HCT116 (cell line): ENCODE measurements around the gene KIAA2012. TPM values are rescaled to one million over a fixed set of nuclear protein-coding genes. Genes with fewer than 3 reads are reported as not detected.

Source experiments
- ATAC-seq: fragments of 200-7000 bp; cut with Tn5 transposase; 2 replicates; pipeline ENCODE4 v1.9.1; 2020; ENCODE audit warnings: mild to moderate bottlenecking, moderate library complexity
- BruUV-seq: library from RNA; stranded (reverse); fragments of 400-500 nt; replicated peaks from 2 replicates; lab custom pipeline; 2021; lab: Mats Ljungman, UMichigan
- CTCF ChIA-PET: fragments of 300-600 bp; sonication (Branson Sonifier 250); formaldehyde crosslinking; loops from one replicate; lab custom pipeline; 2021; ENCODE audit warnings: antibody characterized with exemption; lab: Charles Lee
- POLR2A ChIA-PET: fragments of 300-600, 350-600 bp; sonication (Branson Sonifier 250); formaldehyde crosslinking; loops from one replicate; lab custom pipeline; 2021; ENCODE audit warnings: antibody characterized with exemption; lab: Charles Lee
- RAD21 ChIA-PET, 2 experiments: fragments of 300-600 bp; sonication (Branson Sonifier 250); formaldehyde crosslinking; loops; one replicate each; lab custom pipeline; 2023; ENCODE audit warnings: low total read pairs in 2 of 2; ENCODE audit not compliant: uncharacterized antibody in 2 of 2, unreplicated experiment in 2 of 2, low non-redundant PET in 1 of 2; lab: Charles Lee
- DNase-seq: peaks from one replicate; pipeline ENCODE4 v3.0.0-alpha.2; 2010; ENCODE audit warnings: low read depth, low spot score
- H2AFZ ChIP-seq: fragments of 200-600 bp; shearing (Covaris generic), sonication (generic); 2 replicates; pipeline ENCODE4 v1.6.1; 2017; ENCODE audit warnings: low read depth, mixed run types, mixed read lengths, antibody characterized with exemption, low read length; ENCODE audit not compliant: poor library complexity, severe bottlenecking
- H3K27ac ChIP-seq: 2 replicates; pipeline ENCODE4 v1.5.1; 2012; ENCODE audit warnings: low read depth, low read length
- H3K27me3 ChIP-seq: fragments of 200-600 bp; sonication (generic); 2 replicates; pipeline ENCODE4 v1.6.1; 2016; ENCODE audit warnings: mixed run types, low read length, mixed read lengths; ENCODE audit not compliant: insufficient read depth
- H3K36me3 ChIP-seq, 2 experiments: fragments of 200-500 bp in 1 of 2; fragments of 200-600 bp in 1 of 2; sonication (Bioruptor generic) in 1 of 2; sonication (generic) in 1 of 2; 2 replicates each; pipeline versions ENCODE4 v1.5.1 to v1.6.1; 2014 to 2016; ENCODE audit warnings: low read length in 2 of 2, inconsistent platforms in 1 of 2, mixed read lengths in 1 of 2, mixed run types in 1 of 2; ENCODE audit not compliant: insufficient read depth in 2 of 2, control insufficient read depth in 1 of 2
- H3K4me1 ChIP-seq, 2 experiments: fragments of 200-600 bp in 1 of 2; sonication (generic) in 1 of 2; 2 replicates each; pipeline versions ENCODE4 v1.5.1 to v1.6.1; 2012 to 2017; ENCODE audit warnings: low read length in 2 of 2, inconsistent platforms in 1 of 2, mild to moderate bottlenecking in 1 of 2, mixed read lengths in 1 of 2, mixed run types in 1 of 2, moderate library complexity in 1 of 2; ENCODE audit not compliant: insufficient read depth in 2 of 2, control insufficient read depth in 1 of 2
- H3K4me2 ChIP-seq: fragments of 200-600 bp; sonication (generic); 2 replicates; pipeline ENCODE4 v1.6.1; 2017; ENCODE audit warnings: mixed run types, low read length, mixed read lengths
- H3K4me3 ChIP-seq, 2 experiments: fragments of 200-600 bp in 1 of 2; sonication (generic) in 1 of 2; replicated peaks in 1 of 2; 2 replicates each; pipeline ENCODE4 v1.5.1; 2011 to 2016; ENCODE audit warnings: low read length in 2 of 2, control low read depth in 1 of 2, low read depth in 1 of 2, mild to moderate bottlenecking in 1 of 2, mixed read lengths in 1 of 2, mixed run types in 1 of 2
- H3K79me2 ChIP-seq: fragments of 200-600 bp; sonication (generic); 2 replicates; pipeline ENCODE4 v1.6.1; 2017; ENCODE audit warnings: mild to moderate bottlenecking, mixed run types, low read length, moderate library complexity, mixed read lengths; ENCODE audit not compliant: insufficient read depth
- H3K9ac ChIP-seq: fragments of 200-600 bp; sonication (generic); 2 replicates; pipeline ENCODE4 v1.6.1; 2016; ENCODE audit warnings: low read length, mixed read lengths
- H3K9me2 ChIP-seq: fragments of 200-600 bp; sonication (generic), shearing (Covaris generic); 2 replicates; pipeline ENCODE4 v1.6.1; 2017; ENCODE audit warnings: mixed run types, mild to moderate bottlenecking, moderate library complexity; ENCODE audit not compliant: insufficient read depth
- H3K9me3 ChIP-seq, 2 experiments: fragments of 200-500 bp in 1 of 2; fragments of 200-600 bp in 1 of 2; sonication (Bioruptor generic) in 1 of 2; sonication (generic) in 1 of 2; 2 replicates each; pipeline ENCODE4 v1.6.1; 2014 to 2017; ENCODE audit warnings: low read length in 2 of 2, mixed read lengths in 2 of 2, inconsistent platforms in 1 of 2, low read depth in 1 of 2, mild to moderate bottlenecking in 1 of 2, mixed run types in 1 of 2, moderate library complexity in 1 of 2; ENCODE audit not compliant: control insufficient read depth in 1 of 2, insufficient read depth in 1 of 2
- H4K20me1 ChIP-seq: fragments of 200-600 bp; sonication (generic), shearing (Covaris generic); 2 replicates; pipeline ENCODE4 v1.6.1; 2017; ENCODE audit warnings: mixed run types, mild to moderate bottlenecking, moderate library complexity; ENCODE audit not compliant: insufficient read depth
- CEBPB ChIP-seq: IDR thresholded peaks from 2 replicates; pipeline ENCODE4 v1.6.1; 2012; ENCODE audit warnings: low read depth
- EGR1 ChIP-seq: IDR thresholded peaks from 2 replicates; pipeline ENCODE4 v1.6.1; 2012; ENCODE audit warnings: low read depth
- ELF1 ChIP-seq: IDR thresholded peaks from 2 replicates; pipeline ENCODE4 v1.6.1; 2012; ENCODE audit warnings: low read depth, borderline replicate concordance
- EZH2 ChIP-seq: fragments of 200-600 bp; sonication (generic); IDR thresholded peaks from 2 replicates; pipeline ENCODE4 v1.6.1; 2017; ENCODE audit warnings: antibody characterized with exemption, mixed run types
- EZH2phosphoT487 ChIP-seq: fragments of 200-600 bp; IDR thresholded peaks from 2 replicates; pipeline ENCODE4 v1.6.1; 2018; ENCODE audit warnings: antibody characterized with exemption, borderline replicate concordance
- FOSL1 ChIP-seq: IDR thresholded peaks from 2 replicates; pipeline ENCODE4 v1.6.1; 2012; ENCODE audit warnings: low read depth
- JUND ChIP-seq: IDR thresholded peaks from 2 replicates; pipeline ENCODE4 v1.6.1; 2012
- POLR2AphosphoS5 ChIP-seq: IDR thresholded peaks from 2 replicates; pipeline ENCODE4 v1.6.1; 2011; ENCODE audit warnings: mild to moderate bottlenecking, low read depth, low read length, moderate library complexity
- SIN3A ChIP-seq: IDR thresholded peaks from 2 replicates; pipeline ENCODE4 v1.6.1; 2012; ENCODE audit warnings: low read depth
- SP1 ChIP-seq: IDR thresholded peaks from 2 replicates; pipeline ENCODE4 v1.6.1; 2012; ENCODE audit warnings: low read depth
- SRF ChIP-seq: IDR thresholded peaks from 2 replicates; pipeline ENCODE4 v1.6.1; 2012; ENCODE audit warnings: low read depth
- YY1 ChIP-seq: IDR thresholded peaks from 2 replicates; pipeline ENCODE4 v1.6.1; 2011; ENCODE audit warnings: low read length, low read depth, moderate library complexity, mild to moderate bottlenecking; ENCODE audit not compliant: insufficient replicate concordance; ENCODE audit errors: extremely low read depth
- ZFX ChIP-seq: fragments of 450-650 bp; IDR thresholded peaks from 2 replicates; pipeline ENCODE4 v1.6.1; 2017
- ZNF274 ChIP-seq: fragments of 200-500 bp; sonication (Bioruptor generic); IDR thresholded peaks from 2 replicates; pipeline ENCODE4 v1.6.1; 2014; ENCODE audit warnings: mild to moderate bottlenecking, low read depth, low read length, inconsistent platforms
- intact Hi-C: fragments of 100-400 bp; cut with micrococcal nuclease; formaldehyde crosslinking; loops from 2 replicates; pipeline ENCODE4 v1.10.0; 2022
- total RNA-seq: library from RNA; stranded (reverse); gene quantifications from one replicate; pipeline ENCODE4 v1.2.1, GENCODE V29; 2021; ENCODE audit not compliant: unreplicated experiment
- TF ChIP-seq, protein P1 (sequence below): IDR thresholded peaks from 2 replicates; pipeline ENCODE4 v1.6.1; 2011; ENCODE audit warnings: mild to moderate bottlenecking, low read length, moderate library complexity; ENCODE audit not compliant: insufficient replicate concordance; ENCODE audit errors: extremely low read depth
- TF ChIP-seq, protein P2 (sequence below): IDR thresholded peaks from 2 replicates; pipeline ENCODE4 v1.6.1; 2012
- TF ChIP-seq, protein P3 (sequence below), 3 experiments: fragments of 200-600 bp in 1 of 3; sonication (generic) in 1 of 3; IDR thresholded peaks in 2 of 3; conservative IDR thresholded peaks in 1 of 3; 2 replicates each; pipeline ENCODE4 v1.5.1; 2012 to 2017; ENCODE audit warnings: low read depth in 2 of 3, low read length in 2 of 3, antibody characterized with exemption in 1 of 3, borderline replicate concordance in 1 of 3, control low read depth in 1 of 3, mild to moderate bottlenecking in 1 of 3, mixed read lengths in 1 of 3, mixed run types in 1 of 3, moderate library complexity in 1 of 3; ENCODE audit not compliant: insufficient read depth in 1 of 3
- TF ChIP-seq, protein P4 (sequence below): IDR thresholded peaks from 2 replicates; pipeline ENCODE4 v1.6.1; 2012; ENCODE audit warnings: low read depth

KIAA2012 gene
- total RNA-seq, 1 experiment from 2014 or later: not detected

DNA sequence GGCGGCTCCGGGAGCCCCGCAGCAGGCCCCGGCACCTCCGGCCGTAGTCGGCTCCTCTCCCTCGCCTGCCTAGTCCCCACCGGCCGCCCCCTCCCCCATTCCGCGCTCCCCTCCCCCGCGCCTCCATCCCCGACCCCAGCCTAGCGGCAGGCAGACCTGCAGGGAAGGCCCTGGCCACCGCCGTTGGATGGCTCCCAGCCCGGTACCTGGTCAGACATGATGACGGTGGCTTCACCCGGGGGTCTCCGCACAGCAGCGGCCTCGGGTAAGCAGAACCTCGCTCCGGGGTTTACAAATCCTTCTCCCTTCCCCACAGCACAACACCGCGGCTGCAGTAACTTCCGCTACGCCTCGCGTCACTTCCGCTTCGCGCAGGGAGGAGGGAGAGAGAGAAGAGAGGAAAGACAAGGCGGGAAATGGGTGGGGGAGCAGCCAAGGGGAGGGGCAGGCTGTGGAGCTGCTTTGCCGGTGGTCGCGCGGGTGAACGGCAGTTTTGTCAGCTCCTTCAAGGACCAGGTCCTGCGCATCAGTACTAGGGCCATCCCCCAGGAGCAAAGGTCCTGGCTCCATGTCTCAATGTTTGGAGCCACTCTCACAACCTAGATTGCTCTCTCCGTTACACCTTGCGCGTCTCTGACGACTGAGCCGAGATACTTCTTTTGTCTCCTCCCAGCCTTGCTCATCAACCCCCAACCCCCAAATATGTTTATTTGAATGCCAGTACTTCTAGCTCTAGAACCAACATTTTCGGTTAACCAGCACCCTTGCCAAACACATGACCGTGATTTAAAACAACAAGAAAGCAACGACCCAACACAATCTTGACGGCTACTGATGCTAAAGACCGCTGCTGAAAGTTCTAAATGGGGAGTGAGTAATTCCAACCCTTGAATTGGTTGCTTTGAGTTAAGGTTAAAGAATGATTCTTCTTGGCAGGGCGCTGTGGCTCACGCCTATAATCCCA, 165.5 kb downstream of the KIAA2012 start, which contains the start of gene SUMO1:
SUMO1 (minus strand) TSS at position 364 of the 964 bp plus-strand sequence; CDS start at position 218, 146 bp downstream.
- DNase-seq (peak; percentile 69), ATAC-seq (peak; percentile 92)
- Histone ChIP-seq H3K9me2 (no peaks in the 10 kb centered on the region), H3K79me2 (peaks cover 48% of the 10 kb centered on the region), H3K9ac (peak within 1 kb of the TSS; percentile 94), H4K20me1 (0 out of 2 replicates have a peak, but pooled peaks cover 9% of the 10 kb centered on the region), H3K4me1 (peaks cover 3 to 17% of the 10 kb centered on the region in 2 experiments; a peak in 3 of 4 replicates), H2AFZ (no peak within 1 kb of the TSS), H3K9me3 (no peaks in the 10 kb centered on the region), H3K27me3 (no peaks in the 10 kb centered on the region), H3K4me2 (peak within 1 kb of the TSS; percentile 87), H3K27ac (peak within 1 kb of the TSS; percentile 62), H3K4me3 (peak within 1 kb of the TSS; percentile 81 to 99), H3K36me3 (no peaks in the 10 kb centered on the region)
- ChIA-PET POLR2A (no interaction called here), RAD21 (no interaction called here), CTCF (no interaction called here)
- intact Hi-C loops: loop anchor here (1.0 kb wide), 1 partner anchor 27 kb away; the partner anchor contains the start of gene NOP58
- BruUV-seq: TSS peak; percentile 98
- TF ChIP-seq EZH2phosphoT487: no peak
- peak; percentile 42; the same call in 1 of the 2 replicates for TF ChIP-seq ZFX
- no peak for TF ChIP-seq JUND
- TF ChIP-seq, protein P1, sequence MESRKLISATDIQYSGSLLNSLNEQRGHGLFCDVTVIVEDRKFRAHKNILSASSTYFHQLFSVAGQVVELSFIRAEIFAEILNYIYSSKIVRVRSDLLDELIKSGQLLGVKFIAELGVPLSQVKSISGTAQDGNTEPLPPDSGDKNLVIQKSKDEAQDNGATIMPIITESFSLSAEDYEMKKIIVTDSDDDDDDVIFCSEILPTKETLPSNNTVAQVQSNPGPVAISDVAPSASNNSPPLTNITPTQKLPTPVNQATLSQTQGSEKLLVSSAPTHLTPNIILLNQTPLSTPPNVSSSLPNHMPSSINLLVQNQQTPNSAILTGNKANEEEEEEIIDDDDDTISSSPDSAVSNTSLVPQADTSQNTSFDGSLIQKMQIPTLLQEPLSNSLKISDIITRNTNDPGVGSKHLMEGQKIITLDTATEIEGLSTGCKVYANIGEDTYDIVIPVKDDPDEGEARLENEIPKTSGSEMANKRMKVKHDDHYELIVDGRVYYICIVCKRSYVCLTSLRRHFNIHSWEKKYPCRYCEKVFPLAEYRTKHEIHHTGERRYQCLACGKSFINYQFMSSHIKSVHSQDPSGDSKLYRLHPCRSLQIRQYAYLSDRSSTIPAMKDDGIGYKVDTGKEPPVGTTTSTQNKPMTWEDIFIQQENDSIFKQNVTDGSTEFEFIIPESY: no peak
- TF ChIP-seq ELF1: no peak
- TF ChIP-seq EGR1: no peak
- TF ChIP-seq FOSL1: no peak
- no peak for TF ChIP-seq SP1
- TF ChIP-seq, protein P2, sequence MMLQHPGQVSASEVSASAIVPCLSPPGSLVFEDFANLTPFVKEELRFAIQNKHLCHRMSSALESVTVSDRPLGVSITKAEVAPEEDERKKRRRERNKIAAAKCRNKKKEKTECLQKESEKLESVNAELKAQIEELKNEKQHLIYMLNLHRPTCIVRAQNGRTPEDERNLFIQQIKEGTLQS: no peak
- peak; percentile 55 for TF ChIP-seq YY1
- TF ChIP-seq ZNF274: no peak
- no peak for TF ChIP-seq EZH2
- TF ChIP-seq, protein P3, sequence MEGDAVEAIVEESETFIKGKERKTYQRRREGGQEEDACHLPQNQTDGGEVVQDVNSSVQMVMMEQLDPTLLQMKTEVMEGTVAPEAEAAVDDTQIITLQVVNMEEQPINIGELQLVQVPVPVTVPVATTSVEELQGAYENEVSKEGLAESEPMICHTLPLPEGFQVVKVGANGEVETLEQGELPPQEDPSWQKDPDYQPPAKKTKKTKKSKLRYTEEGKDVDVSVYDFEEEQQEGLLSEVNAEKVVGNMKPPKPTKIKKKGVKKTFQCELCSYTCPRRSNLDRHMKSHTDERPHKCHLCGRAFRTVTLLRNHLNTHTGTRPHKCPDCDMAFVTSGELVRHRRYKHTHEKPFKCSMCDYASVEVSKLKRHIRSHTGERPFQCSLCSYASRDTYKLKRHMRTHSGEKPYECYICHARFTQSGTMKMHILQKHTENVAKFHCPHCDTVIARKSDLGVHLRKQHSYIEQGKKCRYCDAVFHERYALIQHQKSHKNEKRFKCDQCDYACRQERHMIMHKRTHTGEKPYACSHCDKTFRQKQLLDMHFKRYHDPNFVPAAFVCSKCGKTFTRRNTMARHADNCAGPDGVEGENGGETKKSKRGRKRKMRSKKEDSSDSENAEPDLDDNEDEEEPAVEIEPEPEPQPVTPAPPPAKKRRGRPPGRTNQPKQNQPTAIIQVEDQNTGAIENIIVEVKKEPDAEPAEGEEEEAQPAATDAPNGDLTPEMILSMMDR (IDR thresholded peaks at IDR 0.05 in 2 of 3, conservative IDR thresholded peaks at IDR 0.05 in 1 of 3; ENCODE audit: borderline replicate concordance in 1 of 3, insufficient read depth in 1 of 3, low read depth in 2 of 3, low read length in 2 of 3): no peak
- TF ChIP-seq, protein P4, sequence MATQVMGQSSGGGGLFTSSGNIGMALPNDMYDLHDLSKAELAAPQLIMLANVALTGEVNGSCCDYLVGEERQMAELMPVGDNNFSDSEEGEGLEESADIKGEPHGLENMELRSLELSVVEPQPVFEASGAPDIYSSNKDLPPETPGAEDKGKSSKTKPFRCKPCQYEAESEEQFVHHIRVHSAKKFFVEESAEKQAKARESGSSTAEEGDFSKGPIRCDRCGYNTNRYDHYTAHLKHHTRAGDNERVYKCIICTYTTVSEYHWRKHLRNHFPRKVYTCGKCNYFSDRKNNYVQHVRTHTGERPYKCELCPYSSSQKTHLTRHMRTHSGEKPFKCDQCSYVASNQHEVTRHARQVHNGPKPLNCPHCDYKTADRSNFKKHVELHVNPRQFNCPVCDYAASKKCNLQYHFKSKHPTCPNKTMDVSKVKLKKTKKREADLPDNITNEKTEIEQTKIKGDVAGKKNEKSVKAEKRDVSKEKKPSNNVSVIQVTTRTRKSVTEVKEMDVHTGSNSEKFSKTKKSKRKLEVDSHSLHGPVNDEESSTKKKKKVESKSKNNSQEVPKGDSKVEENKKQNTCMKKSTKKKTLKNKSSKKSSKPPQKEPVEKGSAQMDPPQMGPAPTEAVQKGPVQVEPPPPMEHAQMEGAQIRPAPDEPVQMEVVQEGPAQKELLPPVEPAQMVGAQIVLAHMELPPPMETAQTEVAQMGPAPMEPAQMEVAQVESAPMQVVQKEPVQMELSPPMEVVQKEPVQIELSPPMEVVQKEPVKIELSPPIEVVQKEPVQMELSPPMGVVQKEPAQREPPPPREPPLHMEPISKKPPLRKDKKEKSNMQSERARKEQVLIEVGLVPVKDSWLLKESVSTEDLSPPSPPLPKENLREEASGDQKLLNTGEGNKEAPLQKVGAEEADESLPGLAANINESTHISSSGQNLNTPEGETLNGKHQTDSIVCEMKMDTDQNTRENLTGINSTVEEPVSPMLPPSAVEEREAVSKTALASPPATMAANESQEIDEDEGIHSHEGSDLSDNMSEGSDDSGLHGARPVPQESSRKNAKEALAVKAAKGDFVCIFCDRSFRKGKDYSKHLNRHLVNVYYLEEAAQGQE: no peak
- no peak for TF ChIP-seq SRF
- TF ChIP-seq POLR2AphosphoS5: peak; percentile 87
- TF ChIP-seq SIN3A: peak; percentile 55; the same call in 1 of the 2 replicates
- TF ChIP-seq CEBPB: no peak
